Measurements from ENCODE around the gene KCNQ1OT1.

- TF ChIP-seq, protein P1, sequence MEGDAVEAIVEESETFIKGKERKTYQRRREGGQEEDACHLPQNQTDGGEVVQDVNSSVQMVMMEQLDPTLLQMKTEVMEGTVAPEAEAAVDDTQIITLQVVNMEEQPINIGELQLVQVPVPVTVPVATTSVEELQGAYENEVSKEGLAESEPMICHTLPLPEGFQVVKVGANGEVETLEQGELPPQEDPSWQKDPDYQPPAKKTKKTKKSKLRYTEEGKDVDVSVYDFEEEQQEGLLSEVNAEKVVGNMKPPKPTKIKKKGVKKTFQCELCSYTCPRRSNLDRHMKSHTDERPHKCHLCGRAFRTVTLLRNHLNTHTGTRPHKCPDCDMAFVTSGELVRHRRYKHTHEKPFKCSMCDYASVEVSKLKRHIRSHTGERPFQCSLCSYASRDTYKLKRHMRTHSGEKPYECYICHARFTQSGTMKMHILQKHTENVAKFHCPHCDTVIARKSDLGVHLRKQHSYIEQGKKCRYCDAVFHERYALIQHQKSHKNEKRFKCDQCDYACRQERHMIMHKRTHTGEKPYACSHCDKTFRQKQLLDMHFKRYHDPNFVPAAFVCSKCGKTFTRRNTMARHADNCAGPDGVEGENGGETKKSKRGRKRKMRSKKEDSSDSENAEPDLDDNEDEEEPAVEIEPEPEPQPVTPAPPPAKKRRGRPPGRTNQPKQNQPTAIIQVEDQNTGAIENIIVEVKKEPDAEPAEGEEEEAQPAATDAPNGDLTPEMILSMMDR (IDR thresholded peaks at IDR 0.05): no peak
- TF ChIP-seq ZNF121 (CRISPR knock-in tag; IDR thresholded peaks at IDR 0.05) (no peak), JUN (CRISPR knock-in tag; IDR thresholded peaks at IDR 0.05) (no peak), TCF7 (CRISPR knock-in tag; IDR thresholded peaks at IDR 0.05; ENCODE audit: low read depth) (no peak), USF1 (CRISPR knock-in tag; IDR thresholded peaks at IDR 0.05) (no peak), ESRRA (CRISPR knock-in tag; IDR thresholded peaks at IDR 0.05; ENCODE audit: borderline replicate concordance) (no peak), FOXK1 (CRISPR knock-in tag; IDR thresholded peaks at IDR 0.05) (no peak), NFYB (CRISPR knock-in tag; conservative IDR thresholded peaks at IDR 0.05; ENCODE audit: low read depth) (no peak), KAT7 (CRISPR knock-in tag; IDR thresholded peaks at IDR 0.05; ENCODE audit: borderline replicate concordance) (no peak), ZBTB21 (CRISPR knock-in tag; IDR thresholded peaks at IDR 0.05; ENCODE audit: borderline replicate concordance) (no peak), SP1 (CRISPR knock-in tag; conservative IDR thresholded peaks at IDR 0.05) (no peak), ATF6 (CRISPR knock-in tag; IDR thresholded peaks at IDR 0.05) (no peak), FOXP4 (CRISPR knock-in tag; IDR thresholded peaks at IDR 0.05) (no peak)
- TF ChIP-seq, protein P2, sequence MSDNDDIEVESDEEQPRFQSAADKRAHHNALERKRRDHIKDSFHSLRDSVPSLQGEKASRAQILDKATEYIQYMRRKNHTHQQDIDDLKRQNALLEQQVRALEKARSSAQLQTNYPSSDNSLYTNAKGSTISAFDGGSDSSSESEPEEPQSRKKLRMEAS (CRISPR knock-in tag; IDR thresholded peaks at IDR 0.05): no peak
These were observed 18.2 kb downstream of the KCNQ1OT1 start for GRCh38 chr11:2681408-2682145.
